DND-41 (cell line): ENCODE measurements around the gene PTPN1.

Source experiments
- CTCF ChIP-seq: IDR thresholded peaks from 2 replicates; pipeline ENCODE4 v1.5.1; 2012; ENCODE audit warnings: borderline replicate concordance, low read length, moderate library complexity, mild to moderate bottlenecking; ENCODE audit not compliant: poor library complexity, severe bottlenecking; ENCODE audit errors: extremely low read depth
- EZH2 ChIP-seq: IDR thresholded peaks from 3 replicates; pipeline ENCODE4 v1.6.1; 2012; ENCODE audit warnings: borderline replicate concordance, low read depth, mild to moderate bottlenecking, moderate library complexity, low read length, inconsistent platforms; ENCODE audit not compliant: severe bottlenecking

GRCh38 chr20:50575865-50576720 is 65.9 kb downstream of the PTPN1 start:
- TF ChIP-seq EZH2 (no peak), CTCF (peak; percentile 69)
